T-helper 1 cell treated with Interleukin-12 subunit alpha and Interleukin-12 subunit beta and Interleukin-4 antibody, amounts not matched to agents 30 μg/mL and 1 μg/mL, for 36 hours (primary cell): ENCODE results near the gene MRO.

Experiments used
- H3K27ac Mint-ChIP-seq: one replicate; pipeline ENCODE4 v1.8.0; 2021; ENCODE audit warnings: mild to moderate bottlenecking, mixed read lengths
- H3K27me3 Mint-ChIP-seq: one replicate; pipeline ENCODE4 v1.8.0; 2021; ENCODE audit warnings: low read depth, mixed read lengths
- H3K36me3 Mint-ChIP-seq: one replicate; pipeline ENCODE4 v1.8.0; 2021; ENCODE audit warnings: low read depth, mixed read lengths
- H3K4me1 Mint-ChIP-seq: one replicate; pipeline ENCODE4 v1.8.0; 2021; ENCODE audit warnings: low read depth, mixed read lengths
- H3K4me3 Mint-ChIP-seq: one replicate; pipeline ENCODE4 v1.8.0; 2021; ENCODE audit warnings: mild to moderate bottlenecking, moderate library complexity, mixed read lengths
- H3K9me3 Mint-ChIP-seq: one replicate; pipeline ENCODE4 v1.8.0; 2021; ENCODE audit warnings: mixed read lengths

The MRO gene

GRCh38 chr18:50750546-50750945 lies 69.3 kb downstream of the MRO start:
- Mint-ChIP-seq H3K36me3 (no peaks in the 10 kb centered on the region), H3K27me3 (peaks cover 3% of the 10 kb centered on the region), H3K9me3 (no peaks in the 10 kb centered on the region), H3K27ac (no peak overlapping the region), H3K4me1 (no peaks in the 10 kb centered on the region), H3K4me3 (no peak overlapping the region)

- Mint-ChIP-seq H3K4me1 (no peaks in the 10 kb centered on the region), H3K36me3 (no peaks in the 10 kb centered on the region), H3K4me3 (no peak overlapping the region), H3K27ac (no peak overlapping the region), H3K27me3 (peaks cover 3% of the 10 kb centered on the region), H3K9me3 (no peaks in the 10 kb centered on the region)
Measured at GRCh38 chr18:50749945-50750344, 69.9 kb downstream of the MRO start.

- Mint-ChIP-seq H3K27me3 (peaks cover 3% of the 10 kb centered on the region), H3K4me1 (no peaks in the 10 kb centered on the region), H3K27ac (no peak overlapping the region), H3K4me3 (no peak overlapping the region), H3K9me3 (no peaks in the 10 kb centered on the region), H3K36me3 (no peaks in the 10 kb centered on the region)
Measured at GRCh38 chr18:50749421-50749820, 70.4 kb downstream of the MRO start.

GRCh38 chr18:50748243-50749229 lies 71.3 kb downstream of the MRO start:
- H3K36me3 Mint-ChIP-seq: no peaks in the 10 kb centered on the region
- no peak overlapping the region for H3K4me3 Mint-ChIP-seq
- H3K27ac Mint-ChIP-seq: no peak overlapping the region
- no peaks in the 10 kb centered on the region for H3K9me3 Mint-ChIP-seq
- H3K4me1 Mint-ChIP-seq: no peaks in the 10 kb centered on the region
- H3K27me3 Mint-ChIP-seq: peaks cover 3% of the 10 kb centered on the region

- Mint-ChIP-seq H3K27ac (no peak overlapping the region), H3K36me3 (no peaks in the 10 kb centered on the region), H3K4me3 (no peak overlapping the region), H3K9me3 (no peaks in the 10 kb centered on the region), H3K4me1 (no peaks in the 10 kb centered on the region), H3K27me3 (peaks cover 3% of the 10 kb centered on the region)
Measured at GRCh38 chr18:50747849-50748242, 72.0 kb downstream of the MRO start.

- no peak overlapping the region for H3K4me3 Mint-ChIP-seq
- H3K4me1 Mint-ChIP-seq: no peaks in the 10 kb centered on the region
- no peaks in the 10 kb centered on the region for H3K9me3 Mint-ChIP-seq
- no peaks in the 10 kb centered on the region for H3K27me3 Mint-ChIP-seq
- no peak overlapping the region for H3K27ac Mint-ChIP-seq
- no peaks in the 10 kb centered on the region for H3K36me3 Mint-ChIP-seq
Measured at GRCh38 chr18:50745945-50746344, 73.9 kb downstream of the MRO start.
